T47D (cell line): ENCODE results near the gene LYRM7.

Experiments used
- DNase-seq, 2 experiments: peaks; one replicate each; pipeline versions ENCODE4 v3.0.0 to v3.0.0-alpha.2; 2011 to 2012; ENCODE audit warnings: low read depth in 1 of 2, low spot score in 1 of 2
- JUND ChIP-seq: IDR thresholded peaks from 2 replicates; pipeline ENCODE4 v1.6.1; 2012; ENCODE audit warnings: low read depth
- in situ Hi-C: cut with HindIII; loops from 2 replicates; pipeline ENCODE4 v1.10.0; 2016; ENCODE audit warnings: low sequenced_read_pairs, low pct_unique_long_range_greater_than_20kb

The LYRM7 gene

DNA sequence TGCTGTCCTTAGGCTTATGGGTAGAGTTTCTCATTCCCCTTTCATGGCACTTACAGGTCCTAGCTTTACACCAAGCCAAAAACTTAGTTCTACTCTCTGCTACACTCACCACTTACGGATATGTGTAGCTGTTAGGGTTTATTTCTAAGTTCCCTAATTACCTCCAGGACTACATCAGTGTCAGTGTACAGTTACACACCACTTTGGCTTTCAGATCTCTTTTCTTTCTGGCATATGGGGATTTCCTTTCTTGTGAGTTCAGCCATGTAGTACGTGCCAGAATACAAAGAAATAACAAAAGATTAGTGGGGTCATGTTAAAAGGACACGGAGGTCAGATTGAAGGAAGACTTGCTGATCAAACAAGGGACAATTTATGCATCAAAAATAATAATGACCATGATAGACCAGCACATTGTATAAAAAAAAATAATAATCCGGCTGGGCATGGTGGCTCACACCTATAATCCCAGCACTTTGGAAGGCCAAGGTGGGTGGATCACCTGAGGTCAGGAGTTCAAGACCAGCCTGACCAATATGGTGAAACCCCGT lies 41.8 kb downstream of the LYRM7 start:
- no peak for DNase-seq
- TF ChIP-seq JUND = no peak
- in situ Hi-C loops = no loop called here

DNA sequence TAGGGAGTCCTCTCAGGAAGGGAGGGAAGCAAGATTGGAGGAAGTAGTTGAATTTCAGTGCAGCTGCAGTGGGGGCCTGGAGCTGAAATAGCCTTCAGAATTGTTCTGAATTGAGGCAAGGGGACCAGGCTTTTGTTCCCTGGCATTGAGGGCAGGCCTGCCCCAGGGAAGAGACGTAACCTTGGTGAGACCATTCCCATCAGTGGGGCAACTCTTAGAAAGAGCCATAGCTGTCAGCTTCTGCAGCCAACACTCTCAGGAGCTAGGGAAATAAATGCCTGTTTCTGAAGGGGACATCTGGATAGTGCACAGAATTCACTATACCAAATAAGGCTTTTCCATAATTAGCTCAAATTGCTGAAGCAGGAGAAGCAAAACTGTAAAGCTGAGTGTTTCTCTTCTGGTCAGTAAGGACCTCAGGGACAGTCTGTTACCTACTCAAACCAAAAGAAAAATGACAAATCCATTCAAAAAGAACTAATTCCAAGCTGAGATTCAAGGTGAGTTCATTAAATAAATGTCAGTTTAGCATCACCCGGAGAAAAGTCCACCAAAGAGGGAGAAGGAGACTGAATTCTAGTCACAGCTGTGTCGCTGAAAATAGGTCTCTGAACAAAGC lies 44.0 kb downstream of the LYRM7 start:
- no peak for DNase-seq
- in situ Hi-C loops = no loop called here

DNA sequence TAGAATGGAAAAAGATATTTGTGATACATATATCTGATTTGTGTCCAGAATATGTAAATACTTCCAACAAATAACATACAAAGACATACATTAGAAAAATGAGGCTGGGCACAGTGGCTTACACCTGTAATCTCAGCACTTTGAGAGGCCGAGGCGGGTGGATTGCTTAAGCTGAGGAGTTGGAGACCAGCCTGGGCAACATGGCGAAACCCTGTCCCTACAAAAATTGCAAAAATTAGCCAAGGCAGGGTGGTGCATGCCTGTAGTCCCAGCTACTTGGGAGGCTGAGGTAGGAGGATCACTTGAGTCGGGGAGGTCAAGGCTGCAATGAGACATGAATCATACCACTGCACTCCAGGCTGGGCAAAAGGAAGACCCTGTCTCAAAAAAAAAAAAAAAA lies 47.0 kb downstream of the LYRM7 start:
- in situ Hi-C loops = no loop called here
- TF ChIP-seq JUND = no peak
- DNase-seq = no peak

More for the DNA sequence above, 44.0 kb downstream of the LYRM7 start:
- no peak for TF ChIP-seq JUND

DNA sequence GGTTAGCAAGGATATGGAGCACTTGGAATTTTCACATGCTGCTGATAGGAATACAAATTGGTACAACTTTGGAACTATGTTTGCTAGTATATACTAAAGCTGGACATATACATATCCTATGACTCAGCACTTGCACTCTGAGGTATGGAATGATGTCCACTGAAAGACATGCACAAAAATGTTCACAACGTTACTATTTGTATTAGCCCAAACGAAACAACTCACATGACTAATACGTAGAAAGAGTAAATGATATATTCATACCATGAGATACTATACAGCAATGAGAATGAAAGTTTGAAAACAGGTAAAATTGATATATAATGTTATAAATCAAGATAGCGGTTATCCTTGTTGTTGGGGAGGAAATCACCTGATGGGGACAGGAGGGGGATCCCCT lies 47.6 kb downstream of the LYRM7 start:
- in situ Hi-C loops = no loop called here
- no peak for DNase-seq

DNA sequence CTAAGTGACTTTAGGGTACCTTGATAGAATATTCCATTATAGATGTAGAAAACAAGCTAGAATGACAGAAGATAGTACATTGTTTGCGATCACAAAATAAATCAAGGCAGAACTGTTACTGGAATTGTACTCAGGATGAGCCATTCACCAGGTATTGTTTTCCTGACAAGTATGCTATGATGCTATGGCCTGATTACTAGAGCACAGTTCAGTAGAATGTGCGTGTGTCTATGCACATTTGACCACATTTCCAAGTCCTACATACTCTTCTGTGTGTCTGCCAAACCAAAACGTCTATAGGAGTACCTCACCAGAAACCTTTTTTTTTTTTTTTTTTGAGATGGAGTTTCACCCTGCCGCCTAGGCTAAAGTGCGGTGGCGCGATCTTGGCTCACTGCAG lies 49.8 kb downstream of the LYRM7 start:
- in situ Hi-C loops = no loop called here

More for the DNA sequence above, 47.6 kb downstream of the LYRM7 start:
- TF ChIP-seq JUND = no peak

DNA sequence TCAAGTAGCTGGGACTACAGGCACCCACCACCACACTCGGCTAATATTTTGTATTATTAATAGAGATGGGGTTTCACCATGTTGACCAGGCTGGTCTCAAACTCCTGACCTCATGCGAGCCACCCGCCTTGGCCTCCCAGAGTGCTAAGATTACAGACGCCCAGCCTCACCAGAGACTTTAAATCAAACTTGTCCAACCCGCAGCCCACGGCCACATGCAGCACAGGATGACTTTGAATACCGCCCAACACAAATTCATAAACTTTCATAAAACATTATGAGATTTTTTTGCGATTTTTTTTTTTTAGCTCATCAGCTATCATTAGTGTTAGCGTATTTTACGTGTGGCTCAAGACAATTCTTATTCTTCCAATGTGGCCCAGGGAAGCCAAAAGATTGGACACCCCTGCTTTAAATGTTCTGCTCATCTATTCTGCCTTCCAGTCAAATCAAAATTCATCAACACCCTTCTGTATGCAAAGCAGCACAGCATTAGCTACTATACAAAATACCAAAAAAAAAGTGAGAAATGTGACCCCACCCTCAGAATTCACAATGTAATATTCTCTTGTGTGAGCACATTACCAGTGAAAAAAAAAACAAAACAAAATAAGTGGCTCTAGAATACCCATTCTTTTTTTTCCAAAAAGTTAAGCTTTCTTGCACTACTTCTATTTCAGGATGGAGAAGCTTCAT lies 50.4 kb downstream of the LYRM7 start:
- no peak for TF ChIP-seq JUND
- no peak for DNase-seq
- in situ Hi-C loops = no loop called here

More for the DNA sequence above, 49.8 kb downstream of the LYRM7 start:
- TF ChIP-seq JUND = no peak
- DNase-seq = no peak

DNA sequence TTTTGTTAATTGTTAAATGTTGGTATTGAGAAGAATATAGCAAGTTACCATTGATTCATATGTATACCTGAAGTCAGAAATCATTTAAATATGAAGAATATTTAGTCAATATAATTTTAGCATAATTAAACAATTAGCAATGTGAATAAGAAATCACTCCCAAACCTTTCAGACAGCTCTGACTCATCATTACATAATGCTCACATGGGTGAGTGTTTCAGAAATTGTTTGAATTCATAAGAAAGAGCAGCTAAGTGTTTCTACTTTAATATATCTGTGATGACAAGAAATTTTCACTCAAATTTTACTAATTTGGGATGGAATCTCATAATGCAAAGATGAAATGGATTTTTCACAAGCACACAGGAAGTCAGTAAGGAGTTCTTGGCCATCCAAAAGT lies 51.1 kb downstream of the LYRM7 start:
- DNase-seq = no peak
- TF ChIP-seq JUND = no peak
- in situ Hi-C loops = no loop called here

DNA sequence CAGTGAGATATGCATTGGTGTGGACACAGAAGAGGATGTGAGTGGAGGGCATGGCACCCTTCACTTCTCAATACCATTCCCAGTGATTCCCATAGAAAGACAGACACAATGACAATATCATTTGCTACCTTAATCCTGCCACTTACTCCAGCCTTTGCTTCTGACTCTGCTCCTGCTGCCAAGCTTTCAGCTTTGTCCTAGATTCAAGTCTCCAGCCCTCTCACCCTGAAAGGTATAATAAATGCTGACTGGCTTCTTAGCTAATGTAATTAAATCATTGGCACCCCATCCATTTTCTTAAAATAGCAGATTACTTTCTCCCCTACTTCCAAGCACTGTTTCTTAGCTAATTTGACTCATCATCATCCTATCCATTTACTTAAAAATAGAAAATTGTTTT lies 52.0 kb downstream of the LYRM7 start:
- TF ChIP-seq JUND = no peak
- in situ Hi-C loops = no loop called here
- DNase-seq = no peak

DNA sequence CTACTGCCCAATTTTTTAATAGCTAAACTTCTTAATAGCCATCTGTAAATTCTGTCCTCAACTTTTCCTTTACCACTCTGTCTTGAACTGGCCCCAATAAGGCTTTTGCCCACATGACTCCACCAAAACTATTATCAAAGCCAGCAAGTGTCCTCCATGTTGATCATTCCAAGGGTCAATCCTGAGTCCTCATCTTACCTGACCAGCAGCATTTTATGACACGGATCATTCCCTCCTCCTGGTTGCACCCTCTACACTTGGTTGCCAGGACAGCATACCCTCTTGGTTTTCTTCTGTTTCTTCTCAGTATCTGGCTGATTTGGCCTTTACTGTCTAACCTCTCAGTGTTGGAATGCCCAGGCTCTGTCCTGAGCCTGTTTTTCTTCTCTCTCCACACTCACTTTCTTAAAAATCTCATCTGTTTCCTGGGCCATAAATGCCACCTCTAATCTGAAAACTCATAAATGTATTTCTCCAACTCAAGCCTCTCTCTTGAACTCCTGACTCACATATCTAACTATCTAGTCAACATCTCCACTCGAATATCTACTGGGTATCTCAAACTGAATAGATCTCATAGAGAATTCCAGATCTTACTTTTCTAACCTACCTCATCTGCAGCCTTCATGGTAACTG lies 53.1 kb downstream of the LYRM7 start:
- no peak for TF ChIP-seq JUND
- DNase-seq = no peak
- in situ Hi-C loops = no loop called here

DNA sequence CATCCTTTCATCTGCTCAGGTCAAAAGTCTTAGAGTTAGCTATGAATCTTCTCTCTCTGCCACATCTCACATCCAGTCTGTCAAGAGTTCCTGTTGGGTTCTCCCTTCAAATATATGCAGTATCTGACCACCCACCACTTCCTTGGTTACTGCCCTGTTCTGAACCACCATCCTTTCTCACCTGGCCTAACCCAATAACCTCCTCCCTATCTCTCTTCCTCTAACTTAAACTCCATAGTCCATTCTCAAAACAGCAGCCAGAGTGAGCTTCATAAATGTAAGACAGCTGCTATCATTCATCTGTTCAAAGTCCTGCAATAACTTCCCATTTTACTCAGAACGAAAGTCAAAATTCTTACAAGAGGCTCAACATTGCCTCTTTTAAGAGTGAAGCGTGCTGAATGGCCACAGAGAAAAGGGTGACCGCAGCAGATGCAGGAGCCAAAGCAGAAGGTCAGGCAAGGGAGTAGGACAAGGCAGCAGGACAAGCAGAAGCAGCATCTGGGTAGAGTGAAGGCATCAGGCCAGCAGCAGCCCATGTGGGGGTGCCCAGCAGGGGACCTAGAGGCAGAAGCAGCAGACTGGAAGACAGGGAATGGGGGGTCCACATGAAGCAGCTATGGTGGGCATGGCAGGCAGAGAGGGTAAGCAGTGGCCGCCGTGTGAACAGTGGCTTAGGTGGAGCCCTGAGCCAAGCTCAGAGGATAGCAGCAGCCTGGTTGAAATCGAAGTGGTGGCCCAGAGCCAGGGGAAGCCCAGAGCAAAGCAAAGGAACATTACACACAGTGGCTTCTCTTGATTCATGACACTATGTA lies 53.9 kb downstream of the LYRM7 start:
- no peak for DNase-seq

DNA sequence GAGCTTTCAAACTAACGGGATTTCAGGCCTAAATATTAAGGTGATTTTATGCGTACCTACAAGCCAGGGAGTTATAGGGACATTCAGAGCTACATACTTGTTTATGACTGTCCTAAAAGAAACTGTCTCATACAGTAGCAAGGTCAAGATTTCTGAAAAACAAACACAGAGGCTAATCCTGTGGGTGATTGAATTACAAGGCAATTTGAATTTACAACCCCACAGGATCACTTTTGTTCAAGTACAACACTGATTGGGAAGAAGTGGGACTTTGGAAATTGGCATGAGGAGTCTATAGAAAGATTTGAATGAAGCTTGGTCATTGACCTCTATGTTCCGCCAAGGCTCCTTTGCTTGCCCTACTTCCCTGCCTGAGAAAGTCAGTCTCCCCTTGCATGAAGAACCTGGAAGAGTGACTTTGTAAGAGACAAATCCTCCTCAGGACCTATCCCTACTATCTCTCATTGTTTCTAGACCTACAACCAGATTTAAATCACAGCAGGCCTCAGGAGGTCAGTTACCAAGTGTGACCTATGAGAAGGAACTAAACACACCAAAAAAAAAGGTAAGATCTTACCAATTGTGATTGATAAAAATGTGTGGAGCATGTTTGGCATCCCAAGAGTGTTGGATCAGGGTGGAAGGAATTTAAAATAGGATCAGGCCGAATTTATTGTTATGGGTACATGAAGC lies 54.7 kb downstream of the LYRM7 start:
- no peak for DNase-seq
- no peak for TF ChIP-seq JUND
- in situ Hi-C loops = no loop called here

More for the DNA sequence above, 53.9 kb downstream of the LYRM7 start:
- no peak for TF ChIP-seq JUND
- in situ Hi-C loops = no loop called here

DNA sequence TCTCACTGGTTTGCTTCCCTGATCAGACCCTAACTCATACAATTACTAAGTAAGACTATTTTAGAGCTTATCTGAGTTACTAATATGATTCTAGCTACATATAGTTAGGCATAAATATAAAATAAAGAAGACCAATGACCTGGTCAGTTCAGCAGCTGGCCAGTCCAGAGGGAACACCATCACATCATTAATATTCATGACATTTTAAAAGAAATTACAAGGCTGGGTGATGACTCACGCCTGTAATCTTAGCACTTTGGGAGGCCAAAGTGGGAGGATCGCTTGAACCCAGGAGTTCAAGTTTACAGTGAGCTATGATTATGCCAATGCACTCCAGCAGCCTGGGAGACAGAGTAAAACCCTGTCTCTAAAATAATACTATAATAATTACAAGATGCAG lies 56.2 kb downstream of the LYRM7 start:
- no peak for DNase-seq
- in situ Hi-C loops = no loop called here
- no peak for TF ChIP-seq JUND
